ENCODE data around the gene KCTD17. TPM values are rescaled to one million over a fixed set of nuclear protein-coding genes. Genes with fewer than 3 reads are reported as not detected.

Gene KCTD17
- total and polyA plus RNA-seq, 2 of the 13 experiments (the other 11 are each of a cell fraction or from before 2014, with no cell fraction given), result 5.3 to 11.7 TPM

DNA sequence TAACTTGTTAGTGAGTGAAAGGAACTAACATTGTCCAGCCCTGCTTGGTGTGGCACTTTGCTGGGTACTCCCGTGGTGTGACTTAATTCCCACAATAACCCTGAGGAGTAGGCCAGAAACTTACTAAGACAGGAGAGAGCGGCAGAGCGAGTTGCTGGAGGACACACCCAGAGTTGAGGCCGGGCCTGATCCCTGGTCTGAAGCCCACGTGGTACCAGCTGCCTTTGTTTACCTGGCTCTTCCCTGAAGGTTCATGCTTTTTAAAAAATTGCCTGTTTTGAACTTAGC is 31.4 kb upstream of the KCTD17 start (continued):
- TF ChIP-seq, protein P1, sequence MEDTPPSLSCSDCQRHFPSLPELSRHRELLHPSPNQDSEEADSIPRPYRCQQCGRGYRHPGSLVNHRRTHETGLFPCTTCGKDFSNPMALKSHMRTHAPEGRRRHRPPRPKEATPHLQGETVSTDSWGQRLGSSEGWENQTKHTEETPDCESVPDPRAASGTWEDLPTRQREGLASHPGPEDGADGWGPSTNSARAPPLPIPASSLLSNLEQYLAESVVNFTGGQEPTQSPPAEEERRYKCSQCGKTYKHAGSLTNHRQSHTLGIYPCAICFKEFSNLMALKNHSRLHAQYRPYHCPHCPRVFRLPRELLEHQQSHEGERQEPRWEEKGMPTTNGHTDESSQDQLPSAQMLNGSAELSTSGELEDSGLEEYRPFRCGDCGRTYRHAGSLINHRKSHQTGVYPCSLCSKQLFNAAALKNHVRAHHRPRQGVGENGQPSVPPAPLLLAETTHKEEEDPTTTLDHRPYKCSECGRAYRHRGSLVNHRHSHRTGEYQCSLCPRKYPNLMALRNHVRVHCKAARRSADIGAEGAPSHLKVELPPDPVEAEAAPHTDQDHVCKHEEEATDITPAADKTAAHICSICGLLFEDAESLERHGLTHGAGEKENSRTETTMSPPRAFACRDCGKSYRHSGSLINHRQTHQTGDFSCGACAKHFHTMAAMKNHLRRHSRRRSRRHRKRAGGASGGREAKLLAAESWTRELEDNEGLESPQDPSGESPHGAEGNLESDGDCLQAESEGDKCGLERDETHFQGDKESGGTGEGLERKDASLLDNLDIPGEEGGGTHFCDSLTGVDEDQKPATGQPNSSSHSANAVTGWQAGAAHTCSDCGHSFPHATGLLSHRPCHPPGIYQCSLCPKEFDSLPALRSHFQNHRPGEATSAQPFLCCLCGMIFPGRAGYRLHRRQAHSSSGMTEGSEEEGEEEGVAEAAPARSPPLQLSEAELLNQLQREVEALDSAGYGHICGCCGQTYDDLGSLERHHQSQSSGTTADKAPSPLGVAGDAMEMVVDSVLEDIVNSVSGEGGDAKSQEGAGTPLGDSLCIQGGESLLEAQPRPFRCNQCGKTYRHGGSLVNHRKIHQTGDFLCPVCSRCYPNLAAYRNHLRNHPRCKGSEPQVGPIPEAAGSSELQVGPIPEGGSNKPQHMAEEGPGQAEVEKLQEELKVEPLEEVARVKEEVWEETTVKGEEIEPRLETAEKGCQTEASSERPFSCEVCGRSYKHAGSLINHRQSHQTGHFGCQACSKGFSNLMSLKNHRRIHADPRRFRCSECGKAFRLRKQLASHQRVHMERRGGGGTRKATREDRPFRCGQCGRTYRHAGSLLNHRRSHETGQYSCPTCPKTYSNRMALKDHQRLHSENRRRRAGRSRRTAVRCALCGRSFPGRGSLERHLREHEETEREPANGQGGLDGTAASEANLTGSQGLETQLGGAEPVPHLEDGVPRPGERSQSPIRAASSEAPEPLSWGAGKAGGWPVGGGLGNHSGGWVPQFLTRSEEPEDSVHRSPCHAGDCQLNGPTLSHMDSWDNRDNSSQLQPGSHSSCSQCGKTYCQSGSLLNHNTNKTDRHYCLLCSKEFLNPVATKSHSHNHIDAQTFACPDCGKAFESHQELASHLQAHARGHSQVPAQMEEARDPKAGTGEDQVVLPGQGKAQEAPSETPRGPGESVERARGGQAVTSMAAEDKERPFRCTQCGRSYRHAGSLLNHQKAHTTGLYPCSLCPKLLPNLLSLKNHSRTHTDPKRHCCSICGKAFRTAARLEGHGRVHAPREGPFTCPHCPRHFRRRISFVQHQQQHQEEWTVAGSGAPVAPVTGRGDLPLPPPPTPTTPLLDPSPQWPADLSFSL (CRISPR knock-in tag; IDR thresholded peaks at IDR 0.05), result no peak
- TF ChIP-seq PHB2 (IDR thresholded peaks at IDR 0.05; ENCODE audit: partially characterized antibody) (no peak), ZNF501 (CRISPR knock-in tag; IDR thresholded peaks at IDR 0.05) (peak; percentile 59; the same call in 1 of the 2 replicates), SP2 (CRISPR knock-in tag; IDR thresholded peaks at IDR 0.05) (no peak), TOE1 (CRISPR knock-in tag; IDR thresholded peaks at IDR 0.05) (no peak), THYN1 (CRISPR knock-in tag; IDR thresholded peaks at IDR 0.05; ENCODE audit: borderline replicate concordance, low read depth) (no peak), KDM6A (CRISPR knock-in tag; IDR thresholded peaks at IDR 0.05; ENCODE audit: low read depth) (no peak), CHD4 (IDR thresholded peaks at IDR 0.05; ENCODE audit: borderline replicate concordance, low read length) (no peak), ZNF556 (CRISPR knock-in tag; IDR thresholded peaks at IDR 0.05; ENCODE audit: borderline replicate concordance) (no peak), ZNF558 (CRISPR knock-in tag; IDR thresholded peaks at IDR 0.05; ENCODE audit: borderline replicate concordance) (no peak), NFIC (IDR thresholded peaks at IDR 0.05; ENCODE audit: low read length) (no peak), YY1 (IDR thresholded peaks at IDR 0.05; ENCODE audit: insufficient read depth, insufficient replicate concordance, low read depth, low read length) (no peak), ZNF512B (CRISPR knock-in tag; IDR thresholded peaks at IDR 0.05; ENCODE audit: borderline replicate concordance) (no peak), SMAD9 (CRISPR knock-in tag; IDR thresholded peaks at IDR 0.05) (no peak), PBX2 (CRISPR knock-in tag; IDR thresholded peaks at IDR 0.05) (no peak), BRD4 (CRISPR knock-in tag; IDR thresholded peaks at IDR 0.05) (no peak)
- TF ChIP-seq, protein P2, sequence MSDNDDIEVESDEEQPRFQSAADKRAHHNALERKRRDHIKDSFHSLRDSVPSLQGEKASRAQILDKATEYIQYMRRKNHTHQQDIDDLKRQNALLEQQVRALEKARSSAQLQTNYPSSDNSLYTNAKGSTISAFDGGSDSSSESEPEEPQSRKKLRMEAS (IDR thresholded peaks at IDR 0.05), result peak; percentile 72
- TF ChIP-seq, protein P3, sequence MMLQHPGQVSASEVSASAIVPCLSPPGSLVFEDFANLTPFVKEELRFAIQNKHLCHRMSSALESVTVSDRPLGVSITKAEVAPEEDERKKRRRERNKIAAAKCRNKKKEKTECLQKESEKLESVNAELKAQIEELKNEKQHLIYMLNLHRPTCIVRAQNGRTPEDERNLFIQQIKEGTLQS (CRISPR knock-in tag; IDR thresholded peaks at IDR 0.05), result no peak
- TF ChIP-seq, protein P4, sequence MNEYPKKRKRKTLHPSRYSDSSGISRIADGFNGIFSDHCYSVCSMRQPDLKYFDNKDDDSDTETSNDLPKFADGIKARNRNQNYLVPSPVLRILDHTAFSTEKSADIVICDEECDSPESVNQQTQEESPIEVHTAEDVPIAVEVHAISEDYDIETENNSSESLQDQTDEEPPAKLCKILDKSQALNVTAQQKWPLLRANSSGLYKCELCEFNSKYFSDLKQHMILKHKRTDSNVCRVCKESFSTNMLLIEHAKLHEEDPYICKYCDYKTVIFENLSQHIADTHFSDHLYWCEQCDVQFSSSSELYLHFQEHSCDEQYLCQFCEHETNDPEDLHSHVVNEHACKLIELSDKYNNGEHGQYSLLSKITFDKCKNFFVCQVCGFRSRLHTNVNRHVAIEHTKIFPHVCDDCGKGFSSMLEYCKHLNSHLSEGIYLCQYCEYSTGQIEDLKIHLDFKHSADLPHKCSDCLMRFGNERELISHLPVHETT (CRISPR knock-in tag; conservative IDR thresholded peaks at IDR 0.05), result no peak
